AG10803 (cell line): Measurements from ENCODE around the gene KCNQ1OT1.

Experiments
- DNase-seq: peaks from one replicate; pipeline ENCODE4 v3.0.0; 2010; ENCODE audit warnings: low read depth
- H3K4me3 ChIP-seq: 2 replicates; pipeline ENCODE4 v1.5.1; 2011; ENCODE audit warnings: mild to moderate bottlenecking, low read length, control low read depth
- TF ChIP-seq, protein P1 (sequence below): conservative IDR thresholded peaks from 2 replicates; pipeline ENCODE4 v1.5.1; 2011; ENCODE audit warnings: mild to moderate bottlenecking, low read length, control low read depth, inconsistent platforms

KCNQ1OT1 gene

DNA sequence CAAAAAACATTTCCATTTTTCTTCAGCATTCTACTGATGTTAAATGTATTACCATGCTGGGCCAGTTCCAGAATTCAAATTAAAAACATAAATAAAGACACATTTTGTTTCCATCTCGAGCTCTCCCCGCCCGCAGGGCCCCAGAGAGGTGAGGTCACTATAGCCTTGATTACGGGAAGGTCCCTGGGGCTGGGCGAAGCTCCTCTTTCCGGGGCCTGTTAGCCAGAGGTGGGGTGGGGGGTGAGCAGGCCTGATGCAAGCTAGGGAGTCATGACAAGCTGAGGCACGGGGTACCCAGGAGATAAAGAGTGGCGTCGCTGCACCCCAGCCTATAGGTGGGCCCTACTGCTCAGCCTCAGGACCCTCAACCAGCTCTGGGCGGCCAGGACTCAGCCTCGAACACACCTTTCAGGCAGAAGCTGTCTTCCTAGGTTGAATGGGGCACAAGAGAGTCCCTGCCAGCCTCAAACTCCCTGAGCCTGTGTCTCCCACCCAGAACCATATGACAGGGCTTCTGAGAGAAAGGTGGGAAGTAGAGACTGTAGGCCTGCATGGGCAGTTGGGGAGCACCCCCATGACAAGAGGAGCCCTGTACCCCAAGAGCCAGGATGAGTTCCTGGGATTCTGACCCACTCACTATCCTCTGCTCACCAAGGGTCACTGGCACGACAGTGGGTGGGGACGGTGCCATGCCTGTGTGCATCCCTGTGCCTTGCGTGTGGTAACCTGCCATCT is 34.8 kb downstream of the KCNQ1OT1 start:
- DNase-seq: no peak
- no peak overlapping the region for H3K4me3 ChIP-seq
- TF ChIP-seq, protein P1, sequence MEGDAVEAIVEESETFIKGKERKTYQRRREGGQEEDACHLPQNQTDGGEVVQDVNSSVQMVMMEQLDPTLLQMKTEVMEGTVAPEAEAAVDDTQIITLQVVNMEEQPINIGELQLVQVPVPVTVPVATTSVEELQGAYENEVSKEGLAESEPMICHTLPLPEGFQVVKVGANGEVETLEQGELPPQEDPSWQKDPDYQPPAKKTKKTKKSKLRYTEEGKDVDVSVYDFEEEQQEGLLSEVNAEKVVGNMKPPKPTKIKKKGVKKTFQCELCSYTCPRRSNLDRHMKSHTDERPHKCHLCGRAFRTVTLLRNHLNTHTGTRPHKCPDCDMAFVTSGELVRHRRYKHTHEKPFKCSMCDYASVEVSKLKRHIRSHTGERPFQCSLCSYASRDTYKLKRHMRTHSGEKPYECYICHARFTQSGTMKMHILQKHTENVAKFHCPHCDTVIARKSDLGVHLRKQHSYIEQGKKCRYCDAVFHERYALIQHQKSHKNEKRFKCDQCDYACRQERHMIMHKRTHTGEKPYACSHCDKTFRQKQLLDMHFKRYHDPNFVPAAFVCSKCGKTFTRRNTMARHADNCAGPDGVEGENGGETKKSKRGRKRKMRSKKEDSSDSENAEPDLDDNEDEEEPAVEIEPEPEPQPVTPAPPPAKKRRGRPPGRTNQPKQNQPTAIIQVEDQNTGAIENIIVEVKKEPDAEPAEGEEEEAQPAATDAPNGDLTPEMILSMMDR: no peak

DNA sequence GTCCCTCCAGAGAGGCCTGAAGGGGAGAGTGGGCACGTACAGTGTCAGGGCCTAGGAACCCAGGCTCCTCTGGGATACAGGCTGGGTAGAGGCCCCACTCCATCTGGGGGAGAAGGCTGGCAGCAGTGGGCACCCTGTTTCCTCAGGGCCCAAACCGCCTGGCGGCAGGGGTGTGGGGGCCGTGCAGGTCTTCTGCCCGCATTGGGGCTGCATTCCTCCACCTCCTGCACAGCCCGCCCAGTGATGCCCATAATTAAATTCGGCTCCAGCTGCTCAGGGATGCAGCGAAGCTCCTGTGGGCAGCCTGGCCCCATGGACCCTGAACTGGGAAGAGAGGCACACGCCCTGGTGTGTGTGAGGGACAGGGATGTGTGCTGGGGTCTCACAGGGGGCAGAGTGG is 35.4 kb downstream of the KCNQ1OT1 start:
- no peak for DNase-seq
- TF ChIP-seq, protein P1: no peak
- no peak overlapping the region for H3K4me3 ChIP-seq

DNA sequence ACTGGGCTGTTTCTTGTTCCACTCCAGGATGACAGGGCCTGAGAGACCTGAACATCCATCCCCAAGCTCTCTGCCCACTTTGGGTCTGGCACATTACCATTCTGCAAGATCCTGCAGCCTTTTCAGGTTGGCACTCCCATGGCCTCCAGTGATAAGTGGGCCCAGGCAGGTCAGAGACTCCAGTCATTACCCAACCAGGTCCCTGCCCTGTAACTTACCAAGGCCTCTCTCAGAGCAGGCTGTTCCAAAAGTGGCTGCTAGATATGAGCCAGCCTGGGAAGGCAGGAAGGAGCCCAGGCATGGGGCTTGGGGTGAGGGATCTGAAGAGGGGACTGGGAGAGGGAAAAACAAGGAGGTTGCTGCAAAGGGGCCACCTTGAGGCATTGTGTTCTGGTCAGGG is 35.9 kb downstream of the KCNQ1OT1 start:
- H3K4me3 ChIP-seq: no peak overlapping the region
- TF ChIP-seq, protein P1: no peak
- no peak for DNase-seq

DNA sequence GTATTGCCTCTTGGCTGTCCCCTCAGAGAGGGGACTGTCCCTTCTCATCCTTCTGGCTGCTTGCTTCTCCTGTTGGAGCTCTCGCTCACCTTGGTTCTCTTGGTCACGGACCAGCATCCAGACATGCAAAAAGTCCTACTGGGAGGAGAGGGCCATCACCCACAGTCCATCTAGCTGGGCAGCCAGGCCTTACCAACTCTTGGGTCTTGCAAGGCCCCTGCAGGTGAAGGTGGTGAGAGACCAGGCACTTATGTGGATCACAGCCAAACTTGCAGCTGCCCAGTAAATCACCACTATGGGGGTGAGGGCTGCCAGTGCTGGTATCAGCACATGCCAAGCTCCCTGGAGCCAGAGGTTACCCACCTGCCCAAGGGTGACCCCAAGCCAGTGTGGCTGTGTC is 36.3 kb downstream of the KCNQ1OT1 start:
- no peak for DNase-seq
- TF ChIP-seq, protein P1: no peak
- no peak overlapping the region for H3K4me3 ChIP-seq

DNA sequence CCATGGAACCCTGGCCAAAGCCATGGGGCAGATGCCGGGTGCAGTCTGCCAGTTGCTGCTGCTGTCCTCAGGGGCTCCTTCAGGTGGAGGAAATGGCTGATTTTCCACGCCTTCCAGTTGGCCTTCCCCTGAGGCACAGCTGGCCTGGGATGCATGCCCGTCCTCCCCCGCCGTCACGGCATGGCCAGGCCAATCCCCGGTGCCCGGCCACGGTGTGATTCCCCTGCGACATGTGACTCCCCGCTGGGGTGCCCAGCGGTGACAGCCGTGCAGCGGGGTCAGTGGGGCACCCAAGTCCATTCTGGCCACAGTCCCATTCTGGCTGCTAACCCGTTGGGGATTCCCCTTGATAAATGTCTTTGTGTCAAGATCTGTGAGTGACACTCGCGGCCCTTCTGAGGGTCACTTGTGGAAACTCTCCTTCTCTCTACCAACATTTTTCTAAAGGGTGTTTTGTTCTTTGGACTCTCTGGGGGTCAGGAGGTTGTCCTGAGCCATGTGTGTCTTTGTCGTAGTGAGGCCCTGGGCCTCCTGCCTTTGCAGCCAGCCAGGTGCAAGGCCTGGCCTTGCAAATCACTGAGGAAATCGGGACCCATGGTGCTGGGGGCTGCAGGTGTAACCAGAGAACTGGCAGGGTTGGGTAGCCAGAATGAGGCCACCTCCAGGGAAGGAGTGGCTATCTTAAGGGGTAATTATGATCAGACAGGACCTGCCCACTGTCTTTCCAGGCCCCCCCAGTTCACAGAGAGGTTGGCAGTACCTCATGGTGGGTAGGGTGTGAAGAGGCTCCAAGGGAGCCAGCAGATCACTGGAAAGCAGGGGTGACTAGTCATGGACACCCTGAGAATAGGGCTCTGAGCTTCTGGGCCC is 37.1 kb downstream of the KCNQ1OT1 start:
- H3K4me3 ChIP-seq: no peak overlapping the region
- TF ChIP-seq, protein P1: no peak
- DNase-seq: no peak

DNA sequence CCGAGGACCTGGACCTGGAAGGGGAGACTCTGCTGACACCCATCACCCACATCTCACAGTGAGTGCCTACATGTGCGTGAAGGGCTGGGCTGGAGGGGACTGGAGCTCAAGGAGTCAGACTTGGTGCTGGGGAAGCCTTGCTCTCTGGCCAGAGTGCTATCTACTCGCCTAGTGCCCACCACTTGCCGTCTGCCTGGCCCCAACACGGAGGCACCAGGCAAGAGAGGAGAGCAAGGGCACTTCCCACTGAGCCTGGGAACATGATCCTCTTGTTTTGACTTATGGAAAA is 37.8 kb downstream of the KCNQ1OT1 start:
- TF ChIP-seq, protein P1: no peak
- no peak for DNase-seq
- no peak overlapping the region for H3K4me3 ChIP-seq
